Vagina (tissue), 2 donors: ENCODE measurements around the gene GABRB3.

ENCODE experiments used
- POLR2AphosphoS5 ChIP-seq, 2 donors: sonication (generic); formaldehyde crosslinking; IDR thresholded peaks; one replicate each; pipeline ENCODE4 v1.9.0; 2017; ENCODE audit warnings: antibody characterized with exemption in 2 of 2, mild to moderate bottlenecking in 2 of 2, low read depth in 1 of 2; ENCODE audit not compliant: insufficient read depth in 1 of 2
- TF ChIP-seq, protein P1 (sequence below), 3 experiments: fragments of 450-650 bp in 2 of 3; fragments of 200-600 bp in 1 of 3; sonication (generic) in 1 of 3; IDR thresholded peaks; one replicate each; pipeline ENCODE4 v1.5.1; 2017 to 2019; ENCODE audit warnings: antibody characterized with exemption in 3 of 3, mild to moderate bottlenecking in 2 of 3, moderate library complexity in 2 of 3

DNA sequence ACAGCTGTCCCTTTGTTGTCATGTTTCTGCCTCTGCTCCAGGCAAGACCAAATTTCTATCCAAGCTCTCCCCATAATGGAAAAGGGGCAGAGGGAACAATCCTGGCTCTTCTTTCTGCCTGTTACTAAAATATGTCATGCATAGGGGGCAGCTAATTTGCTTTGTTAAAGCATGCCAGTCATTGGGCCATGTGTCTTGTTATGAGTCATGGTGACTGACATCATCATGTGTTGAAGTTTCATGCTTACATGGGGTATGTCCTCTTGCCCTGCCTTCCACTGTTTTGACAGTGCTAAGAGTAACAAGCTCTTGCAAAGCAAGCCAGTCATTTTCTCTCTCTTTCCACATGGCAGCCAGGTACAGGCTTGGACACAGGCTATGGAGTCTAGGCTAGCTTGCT lies 268.9 kb downstream of the GABRB3 start:
- TF ChIP-seq POLR2AphosphoS5 (IDR thresholded peaks at IDR 0.05; ENCODE audit: insufficient read depth in 1 of 2, low read depth in 1 of 2) = no peak
- TF ChIP-seq, protein P1, sequence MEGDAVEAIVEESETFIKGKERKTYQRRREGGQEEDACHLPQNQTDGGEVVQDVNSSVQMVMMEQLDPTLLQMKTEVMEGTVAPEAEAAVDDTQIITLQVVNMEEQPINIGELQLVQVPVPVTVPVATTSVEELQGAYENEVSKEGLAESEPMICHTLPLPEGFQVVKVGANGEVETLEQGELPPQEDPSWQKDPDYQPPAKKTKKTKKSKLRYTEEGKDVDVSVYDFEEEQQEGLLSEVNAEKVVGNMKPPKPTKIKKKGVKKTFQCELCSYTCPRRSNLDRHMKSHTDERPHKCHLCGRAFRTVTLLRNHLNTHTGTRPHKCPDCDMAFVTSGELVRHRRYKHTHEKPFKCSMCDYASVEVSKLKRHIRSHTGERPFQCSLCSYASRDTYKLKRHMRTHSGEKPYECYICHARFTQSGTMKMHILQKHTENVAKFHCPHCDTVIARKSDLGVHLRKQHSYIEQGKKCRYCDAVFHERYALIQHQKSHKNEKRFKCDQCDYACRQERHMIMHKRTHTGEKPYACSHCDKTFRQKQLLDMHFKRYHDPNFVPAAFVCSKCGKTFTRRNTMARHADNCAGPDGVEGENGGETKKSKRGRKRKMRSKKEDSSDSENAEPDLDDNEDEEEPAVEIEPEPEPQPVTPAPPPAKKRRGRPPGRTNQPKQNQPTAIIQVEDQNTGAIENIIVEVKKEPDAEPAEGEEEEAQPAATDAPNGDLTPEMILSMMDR (IDR thresholded peaks at IDR 0.05) = no peak
